MM.1S (cell line): Measurements from ENCODE around the gene PRDM11.

Experiments used
- DNase-seq: peaks from one replicate; pipeline ENCODE4 v3.0.0-alpha.2; 2015
- H2AFZ ChIP-seq: fragments of 300-600 bp; sonication (generic); 2 replicates; pipeline ENCODE4 v1.6.0; 2016; ENCODE audit warnings: antibody characterized with exemption, low read length
- H3F3A ChIP-seq: fragments of 300-600 bp; sonication (generic); 2 replicates; pipeline ENCODE4 v1.6.1; 2016; ENCODE audit warnings: mild to moderate bottlenecking, antibody characterized with exemption, low read length, moderate library complexity, mixed read lengths; ENCODE audit not compliant: insufficient read depth
- H3K27ac ChIP-seq: fragments of 300-600 bp; sonication (generic); 2 replicates; pipeline ENCODE4 v1.5.1; 2016; ENCODE audit warnings: mild to moderate bottlenecking, low read length
- H3K27me3 ChIP-seq: fragments of 300-600 bp; sonication (generic); replicated peaks from 2 replicates; pipeline ENCODE4 v1.6.0; 2016; ENCODE audit warnings: low read length; ENCODE audit not compliant: insufficient read depth
- H3K36me3 ChIP-seq: fragments of 300-600 bp; sonication (generic); replicated peaks from 2 replicates; pipeline ENCODE4 v1.6.1; 2016; ENCODE audit warnings: mild to moderate bottlenecking, low read length, mixed read lengths; ENCODE audit not compliant: insufficient read depth
- H3K4me1 ChIP-seq: fragments of 300-600 bp; sonication (generic); 2 replicates; pipeline ENCODE4 v1.6.1; 2016; ENCODE audit warnings: low read length, mixed read lengths
- H3K4me2 ChIP-seq: fragments of 300-600 bp; sonication (generic); 2 replicates; pipeline ENCODE4 v1.6.0; 2016; ENCODE audit warnings: low read depth, low read length
- H3K4me3 ChIP-seq: fragments of 300-600 bp; sonication (generic); 2 replicates; pipeline ENCODE4 v1.5.1; 2016; ENCODE audit warnings: low read length, mixed read lengths
- H3K79me2 ChIP-seq: fragments of 300-600 bp; sonication (generic); 2 replicates; pipeline ENCODE4 v1.6.1; 2016; ENCODE audit warnings: mixed run types, low read length, mixed read lengths
- H3K9ac ChIP-seq: fragments of 300-600 bp; sonication (generic); 2 replicates; pipeline ENCODE4 v1.6.1; 2016; ENCODE audit warnings: low read length, mixed read lengths
- H3K9me2 ChIP-seq: fragments of 300-600 bp; sonication (generic); replicated peaks from 2 replicates; pipeline ENCODE4 v1.6.1; 2016; ENCODE audit warnings: mild to moderate bottlenecking, low read length, mixed read lengths; ENCODE audit not compliant: insufficient read depth
- H3K9me3 ChIP-seq: fragments of 300-600 bp; sonication (generic); replicated peaks from 2 replicates; pipeline ENCODE4 v1.6.1; 2016; ENCODE audit warnings: mild to moderate bottlenecking, low read length, mixed read lengths; ENCODE audit not compliant: insufficient read depth
- H4K20me1 ChIP-seq: fragments of 300-600 bp; sonication (generic); 2 replicates; pipeline ENCODE4 v1.6.1; 2016; ENCODE audit warnings: mild to moderate bottlenecking, low read length, moderate library complexity, mixed read lengths; ENCODE audit not compliant: insufficient read depth
- EZH2 ChIP-seq: fragments of 300-600 bp; sonication (generic); optimal IDR thresholded peaks from 2 replicates; pipeline ENCODE3; 2017; ENCODE audit warnings: low read depth, mild to moderate bottlenecking, antibody characterized with exemption, low read length, mixed read lengths
- EZH2phosphoT487 ChIP-seq: fragments of 300-600 bp; sonication (generic); IDR thresholded peaks from 2 replicates; pipeline ENCODE4 v1.6.1; 2018; ENCODE audit warnings: antibody characterized with exemption, low read length
- TF ChIP-seq, protein P1 (sequence below): fragments of 300-600 bp; sonication (generic); IDR thresholded peaks from 2 replicates; pipeline ENCODE4 v1.5.1; 2016; ENCODE audit warnings: antibody characterized with exemption, low read length, mixed read lengths

The PRDM11 gene

DNA sequence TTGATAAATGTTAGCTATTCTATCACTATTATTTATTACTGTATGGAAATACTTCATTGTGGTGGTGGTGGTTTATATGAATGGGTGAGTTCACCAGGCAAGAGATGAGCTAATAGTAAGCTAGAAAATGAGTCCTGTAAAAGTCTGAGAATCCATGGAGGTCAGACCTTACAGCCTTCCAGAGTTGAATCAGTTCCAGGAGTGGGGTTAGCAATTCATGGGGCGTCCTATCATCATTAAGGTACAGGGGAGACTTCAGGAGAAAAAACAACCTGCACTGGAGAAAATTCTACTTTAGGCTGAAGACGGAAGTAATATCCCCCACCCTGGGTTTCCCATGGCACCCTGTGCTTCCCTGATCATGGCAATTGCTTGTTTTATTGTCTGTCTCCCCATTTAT, 133.2 kb downstream of the PRDM11 start:
- Histone ChIP-seq H3K4me1 (peaks cover 10% of the 10 kb centered on the region), H3K27ac (no peak overlapping the region; the same call in 1 of the 2 replicates), H2AFZ (no peak overlapping the region), H3K4me2 (no peak overlapping the region), H3K9ac (no peak overlapping the region), H4K20me1 (no peaks in the 10 kb centered on the region), H3K9me2 (no peaks in the 10 kb centered on the region), H3K36me3 (no peaks in the 10 kb centered on the region), H3F3A (no peaks in the 10 kb centered on the region), H3K9me3 (no peaks in the 10 kb centered on the region), H3K4me3 (no peak overlapping the region), H3K79me2 (no peaks in the 10 kb centered on the region), H3K27me3 (0 out of 2 replicates have a peak, but pooled peaks cover 3% of the 10 kb centered on the region)
- no peak for DNase-seq
- TF ChIP-seq EZH2phosphoT487 (no peak), EZH2 (no peak)
- TF ChIP-seq, protein P1, sequence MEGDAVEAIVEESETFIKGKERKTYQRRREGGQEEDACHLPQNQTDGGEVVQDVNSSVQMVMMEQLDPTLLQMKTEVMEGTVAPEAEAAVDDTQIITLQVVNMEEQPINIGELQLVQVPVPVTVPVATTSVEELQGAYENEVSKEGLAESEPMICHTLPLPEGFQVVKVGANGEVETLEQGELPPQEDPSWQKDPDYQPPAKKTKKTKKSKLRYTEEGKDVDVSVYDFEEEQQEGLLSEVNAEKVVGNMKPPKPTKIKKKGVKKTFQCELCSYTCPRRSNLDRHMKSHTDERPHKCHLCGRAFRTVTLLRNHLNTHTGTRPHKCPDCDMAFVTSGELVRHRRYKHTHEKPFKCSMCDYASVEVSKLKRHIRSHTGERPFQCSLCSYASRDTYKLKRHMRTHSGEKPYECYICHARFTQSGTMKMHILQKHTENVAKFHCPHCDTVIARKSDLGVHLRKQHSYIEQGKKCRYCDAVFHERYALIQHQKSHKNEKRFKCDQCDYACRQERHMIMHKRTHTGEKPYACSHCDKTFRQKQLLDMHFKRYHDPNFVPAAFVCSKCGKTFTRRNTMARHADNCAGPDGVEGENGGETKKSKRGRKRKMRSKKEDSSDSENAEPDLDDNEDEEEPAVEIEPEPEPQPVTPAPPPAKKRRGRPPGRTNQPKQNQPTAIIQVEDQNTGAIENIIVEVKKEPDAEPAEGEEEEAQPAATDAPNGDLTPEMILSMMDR = no peak

DNA sequence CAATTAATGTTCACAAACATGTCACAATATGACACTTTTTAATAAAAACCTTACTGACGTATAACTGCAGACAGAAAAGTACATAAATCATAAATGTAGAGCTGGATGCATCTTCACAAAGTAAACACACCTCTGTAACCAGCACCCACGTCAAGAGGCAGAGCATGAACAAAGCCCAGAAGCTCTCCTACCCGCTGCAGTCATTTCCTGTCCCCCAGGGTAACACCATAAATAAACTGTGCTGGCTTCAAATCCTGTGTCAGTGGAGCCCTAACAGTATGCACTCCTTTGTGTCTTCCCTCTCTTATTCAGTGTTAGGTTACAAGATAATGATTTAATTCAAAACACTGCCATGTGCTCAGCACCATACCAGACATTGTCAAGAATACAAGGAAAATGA, 134.0 kb downstream of the PRDM11 start:
- H3K4me2 ChIP-seq = no peak overlapping the region
- H3K9me2 ChIP-seq = no peaks in the 10 kb centered on the region
- DNase-seq = peak; percentile 51
- no peaks in the 10 kb centered on the region for H3K79me2 ChIP-seq
- peak overlapping the region; percentile 32; the same call in 1 of the 2 replicates for H2AFZ ChIP-seq
- no peak for TF ChIP-seq EZH2phosphoT487
- no peaks in the 10 kb centered on the region for H4K20me1 ChIP-seq
- H3K27ac ChIP-seq = no peak overlapping the region
- H3K9ac ChIP-seq = no peak overlapping the region
- H3K4me1 ChIP-seq = peaks cover 10% of the 10 kb centered on the region
- no peaks in the 10 kb centered on the region for H3K9me3 ChIP-seq
- H3K27me3 ChIP-seq = 0 out of 2 replicates have a peak, but pooled peaks cover 3% of the 10 kb centered on the region
- H3F3A ChIP-seq = no peaks in the 10 kb centered on the region
- H3K4me3 ChIP-seq = no peak overlapping the region
- H3K36me3 ChIP-seq = no peaks in the 10 kb centered on the region

DNA sequence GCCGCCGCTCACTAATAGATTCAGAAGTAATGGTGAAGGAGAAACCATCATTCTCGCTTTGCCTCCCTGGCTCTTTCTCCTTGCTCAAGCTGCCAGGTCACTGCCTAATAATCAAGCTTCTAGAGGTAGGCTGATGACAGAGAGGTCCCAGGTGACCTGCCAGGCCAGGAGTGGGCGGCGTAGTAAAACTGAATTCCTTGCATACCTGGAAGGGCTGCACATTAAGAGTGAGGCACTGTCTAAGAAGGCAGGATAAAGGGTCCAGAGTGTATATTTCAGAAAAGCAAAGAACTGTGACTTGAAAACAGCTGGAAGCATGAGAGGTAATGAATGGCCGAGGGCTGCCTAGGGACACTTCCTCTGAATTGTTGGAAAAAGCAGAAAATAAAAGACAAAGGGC, 135.6 kb downstream of the PRDM11 start:
- Histone ChIP-seq H3F3A (no peaks in the 10 kb centered on the region), H3K4me3 (no peak overlapping the region), H3K4me2 (no peak overlapping the region), H3K9me3 (no peaks in the 10 kb centered on the region), H3K79me2 (no peaks in the 10 kb centered on the region), H2AFZ (no peak overlapping the region), H3K27ac (no peak overlapping the region), H3K27me3 (0 out of 2 replicates have a peak, but pooled peaks cover 3% of the 10 kb centered on the region), H3K4me1 (peaks cover 10% of the 10 kb centered on the region), H4K20me1 (no peaks in the 10 kb centered on the region), H3K36me3 (no peaks in the 10 kb centered on the region), H3K9me2 (no peaks in the 10 kb centered on the region), H3K9ac (no peak overlapping the region)
- TF ChIP-seq EZH2phosphoT487 (no peak), EZH2 (no peak)
- TF ChIP-seq, protein P1 = no peak
- no peak for DNase-seq
